ENCODE results near the gene TNIK.

Gene TNIK

DNA sequence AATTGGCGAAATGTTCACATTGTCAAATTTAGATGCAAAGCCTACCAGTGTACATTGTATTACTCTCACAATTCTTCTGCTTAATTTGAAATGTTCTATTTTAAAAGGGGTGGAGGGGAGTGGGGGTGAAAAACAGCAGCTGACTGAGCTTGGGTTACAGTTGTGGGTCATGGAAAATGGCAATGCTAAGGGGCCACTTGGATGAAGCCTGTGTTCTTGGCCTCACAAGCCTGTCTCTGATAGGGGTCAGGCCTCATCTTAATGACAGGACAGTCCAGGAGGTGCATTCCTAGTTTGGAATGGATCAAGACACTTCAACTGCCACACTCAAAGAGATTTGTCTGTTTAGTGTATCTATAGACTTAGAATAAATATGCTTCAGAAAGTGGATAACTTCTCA lies 158.2 kb downstream of the TNIK start:
- DNase-seq (ENCODE audit: low spot score) = no peak
- TF ChIP-seq, protein P1, sequence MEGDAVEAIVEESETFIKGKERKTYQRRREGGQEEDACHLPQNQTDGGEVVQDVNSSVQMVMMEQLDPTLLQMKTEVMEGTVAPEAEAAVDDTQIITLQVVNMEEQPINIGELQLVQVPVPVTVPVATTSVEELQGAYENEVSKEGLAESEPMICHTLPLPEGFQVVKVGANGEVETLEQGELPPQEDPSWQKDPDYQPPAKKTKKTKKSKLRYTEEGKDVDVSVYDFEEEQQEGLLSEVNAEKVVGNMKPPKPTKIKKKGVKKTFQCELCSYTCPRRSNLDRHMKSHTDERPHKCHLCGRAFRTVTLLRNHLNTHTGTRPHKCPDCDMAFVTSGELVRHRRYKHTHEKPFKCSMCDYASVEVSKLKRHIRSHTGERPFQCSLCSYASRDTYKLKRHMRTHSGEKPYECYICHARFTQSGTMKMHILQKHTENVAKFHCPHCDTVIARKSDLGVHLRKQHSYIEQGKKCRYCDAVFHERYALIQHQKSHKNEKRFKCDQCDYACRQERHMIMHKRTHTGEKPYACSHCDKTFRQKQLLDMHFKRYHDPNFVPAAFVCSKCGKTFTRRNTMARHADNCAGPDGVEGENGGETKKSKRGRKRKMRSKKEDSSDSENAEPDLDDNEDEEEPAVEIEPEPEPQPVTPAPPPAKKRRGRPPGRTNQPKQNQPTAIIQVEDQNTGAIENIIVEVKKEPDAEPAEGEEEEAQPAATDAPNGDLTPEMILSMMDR (IDR thresholded peaks at IDR 0.05; ENCODE audit: extremely low read depth, insufficient read depth, missing control alignments) = no peak
- in situ Hi-C loops (cut with MboI; ENCODE audit: low pct_unique_long_range_greater_than_20kb, low sequenced_read_pairs, unreplicated experiment) = no loop called here

DNA sequence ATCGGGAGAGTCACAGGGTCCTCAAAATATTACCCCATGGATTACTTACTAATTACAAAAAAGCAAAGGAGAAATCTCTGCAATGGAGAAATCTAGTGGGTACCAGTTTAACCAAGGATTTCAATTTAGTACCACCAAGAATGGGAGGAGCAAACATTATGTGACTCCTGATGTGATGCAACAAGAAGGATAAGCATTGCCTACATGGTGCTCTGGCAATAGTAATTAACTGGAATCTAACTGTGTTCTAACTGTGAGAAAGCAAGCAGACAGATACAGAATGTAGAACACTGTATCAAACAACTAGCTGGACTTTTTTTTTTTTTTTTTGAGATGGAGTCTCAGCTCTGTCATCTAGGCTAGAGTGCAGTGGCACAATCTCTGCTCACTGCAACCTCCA lies 159.2 kb downstream of the TNIK start:
- no peak for DNase-seq (ENCODE audit: low spot score)
- TF ChIP-seq, protein P1 (IDR thresholded peaks at IDR 0.05; ENCODE audit: extremely low read depth, insufficient read depth, missing control alignments) = no peak
- in situ Hi-C loops (cut with MboI; ENCODE audit: low pct_unique_long_range_greater_than_20kb, low sequenced_read_pairs, unreplicated experiment) = no loop called here

DNA sequence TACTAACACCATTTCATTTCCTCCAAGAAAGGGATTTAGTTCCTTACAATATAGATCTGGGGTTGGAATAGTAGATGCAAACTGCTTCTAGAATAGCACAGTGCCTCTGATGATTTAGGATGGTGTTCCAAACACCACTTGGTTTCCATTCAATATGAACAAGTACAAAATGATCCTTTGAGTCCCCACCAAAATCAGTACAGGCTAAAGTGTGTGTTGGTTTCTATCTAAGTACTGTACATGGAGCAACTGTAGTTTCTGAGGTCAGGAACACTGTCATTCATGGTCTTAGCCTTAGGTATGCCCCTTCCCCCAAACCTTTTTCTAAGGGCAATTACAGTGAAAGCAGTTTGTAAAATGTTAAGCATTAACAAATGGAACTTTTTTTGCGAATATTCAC lies 162.3 kb downstream of the TNIK start:
- TF ChIP-seq, protein P1 (IDR thresholded peaks at IDR 0.05; ENCODE audit: extremely low read depth, insufficient read depth, missing control alignments) = no peak
- in situ Hi-C loops (cut with MboI; ENCODE audit: low pct_unique_long_range_greater_than_20kb, low sequenced_read_pairs, unreplicated experiment) = no loop called here
- DNase-seq (ENCODE audit: low spot score) = no peak

DNA sequence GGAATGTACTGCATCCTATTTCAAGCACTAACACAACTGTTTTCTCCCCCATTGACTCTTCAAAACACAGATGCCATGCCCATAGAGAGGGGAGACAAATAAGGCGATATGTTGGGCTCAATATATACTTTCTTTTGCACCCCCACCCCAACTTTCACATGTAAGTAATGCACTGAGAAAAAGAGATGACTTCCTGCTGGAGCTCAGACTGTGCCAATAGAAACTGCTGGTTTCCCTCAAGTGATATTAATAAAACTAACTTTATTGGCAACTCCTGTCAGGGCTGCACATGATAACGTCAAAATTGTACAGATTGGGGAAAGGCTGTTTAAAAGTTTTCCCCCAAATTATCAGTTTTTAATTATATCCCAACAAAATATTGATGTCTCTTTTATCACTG lies 163.0 kb downstream of the TNIK start:
- TF ChIP-seq, protein P1 (IDR thresholded peaks at IDR 0.05; ENCODE audit: extremely low read depth, insufficient read depth, missing control alignments) = no peak
- no peak for DNase-seq (ENCODE audit: low spot score)
- in situ Hi-C loops (cut with MboI; ENCODE audit: low pct_unique_long_range_greater_than_20kb, low sequenced_read_pairs, unreplicated experiment) = no loop called here

DNA sequence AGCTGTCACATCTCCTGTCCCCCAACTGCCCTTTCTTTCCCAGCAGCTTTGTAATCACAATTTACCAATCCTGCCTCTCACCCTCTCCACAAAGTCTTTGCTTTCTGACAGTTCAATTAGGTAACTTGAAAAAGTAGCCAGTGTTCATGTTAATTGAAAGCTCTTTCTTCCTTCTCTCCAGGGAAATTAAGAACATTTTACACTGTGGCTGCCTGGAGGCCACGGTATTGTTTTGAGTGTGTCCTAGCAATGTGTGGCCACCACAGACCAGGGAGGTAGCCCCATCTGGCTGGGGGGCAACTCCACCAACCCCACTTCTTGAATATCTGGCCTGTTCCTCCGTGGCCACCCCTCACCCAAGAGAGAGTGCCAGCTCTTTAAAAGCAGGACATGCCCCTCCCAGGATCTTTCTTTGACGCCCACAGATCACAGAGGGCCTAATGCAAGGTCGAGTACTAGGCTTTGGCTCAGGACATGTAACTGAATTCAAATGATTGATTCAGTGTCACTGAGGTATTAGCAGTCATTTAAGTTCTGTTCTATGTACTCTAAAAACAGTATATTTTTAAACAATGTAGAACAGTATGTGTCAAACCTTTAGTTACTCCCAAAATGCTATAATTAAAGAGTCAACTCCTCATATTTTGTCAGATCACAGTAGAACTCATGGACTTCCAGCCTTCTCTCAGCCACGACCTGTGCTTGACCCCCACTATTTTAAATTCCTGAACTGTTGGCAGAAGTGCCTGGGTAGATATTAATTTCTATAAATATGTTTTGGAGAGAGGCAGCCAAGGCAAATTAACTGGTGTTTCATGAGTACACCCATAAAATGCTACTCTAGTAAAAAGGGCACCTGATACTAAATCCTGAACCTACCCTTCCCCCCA lies 164.5 kb downstream of the TNIK start:
- TF ChIP-seq, protein P1 (IDR thresholded peaks at IDR 0.05; ENCODE audit: extremely low read depth, insufficient read depth, missing control alignments) = no peak
- no peak for DNase-seq (ENCODE audit: low spot score)
- in situ Hi-C loops (cut with MboI; ENCODE audit: low pct_unique_long_range_greater_than_20kb, low sequenced_read_pairs, unreplicated experiment) = no loop called here

DNA sequence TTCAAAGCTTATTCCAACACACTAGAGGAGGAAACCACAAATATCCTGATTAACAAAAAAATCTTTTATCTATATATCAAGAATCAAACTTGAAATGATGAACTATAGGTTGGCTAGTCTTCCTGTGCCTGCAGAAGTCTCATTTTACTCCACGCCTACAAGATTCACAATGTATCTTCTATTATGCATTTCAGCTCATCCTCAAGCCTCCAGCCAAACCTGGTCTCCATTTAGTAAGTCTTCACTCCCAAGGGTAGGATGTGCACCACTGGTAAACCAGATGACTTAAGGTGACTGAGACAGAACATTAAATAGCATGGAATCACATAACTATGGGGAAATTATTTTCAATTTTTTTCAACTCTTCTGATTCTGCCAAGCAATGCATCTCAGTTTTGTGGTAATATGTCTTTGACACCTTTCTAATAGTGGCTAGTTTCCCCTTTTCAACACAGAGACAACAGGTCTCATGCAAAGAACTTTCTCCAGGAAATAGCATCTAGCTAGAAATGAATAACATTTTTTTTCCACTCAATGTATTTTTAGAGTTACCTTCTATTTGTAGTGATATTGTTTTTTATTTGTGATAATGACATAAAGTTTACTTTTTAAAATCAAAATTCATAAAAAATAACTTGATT lies 166.9 kb downstream of the TNIK start:
- no peak for DNase-seq (ENCODE audit: low spot score)
- TF ChIP-seq, protein P1 (IDR thresholded peaks at IDR 0.05; ENCODE audit: extremely low read depth, insufficient read depth, missing control alignments) = no peak
- in situ Hi-C loops (cut with MboI; ENCODE audit: low pct_unique_long_range_greater_than_20kb, low sequenced_read_pairs, unreplicated experiment) = no loop called here
